IMR-90 (cell line): ENCODE data around the gene EVA1C. TPM values are rescaled to one million over a fixed set of nuclear protein-coding genes. Genes with fewer than 3 reads are reported as not detected.
A peak's percentile ranks its signal among the peaks of the same experiment; 100 is the strongest.
"Not testable (repeated sequence)": the region's sequence is repeated elsewhere in the genome, so short reads cannot be mapped to it uniquely, and the experiment has no call there.

Source experiments
- ATAC-seq: fragments of 200-7000 bp; cut with Tn5 transposase; 2 replicates; pipeline ENCODE4 v1.9.1; 2020; ENCODE audit warnings: low read depth, mild to moderate bottlenecking, moderate library complexity
- BruUV-seq: library from RNA; stranded (reverse); fragments of 400-500 nt; replicated peaks from 2 replicates; lab custom pipeline; 2021; lab: Mats Ljungman, UMichigan
- CTCF ChIA-PET: fragments of 300-600 bp; formaldehyde crosslinking; extraction: SDS; loops from one replicate; lab custom pipeline; 2021; ENCODE audit warnings: antibody characterized with exemption; lab: Yijun Ruan, JAX
- POLR2A ChIA-PET: fragments of 300-600 bp; sonication (Branson Sonifier 250); formaldehyde crosslinking; loops from one replicate; lab custom pipeline; 2022; ENCODE audit warnings: antibody characterized with exemption; ENCODE audit not compliant: unreplicated experiment; lab: Charles Lee
- DNase-seq: peaks from one replicate; pipeline ENCODE4 v3.0.0; 2013
- H2AFZ ChIP-seq: replicated peaks from 2 replicates; pipeline ENCODE3; 2013; ENCODE audit warnings: low read length, mild to moderate bottlenecking; ENCODE audit not compliant: poor library complexity
- H2AK5ac ChIP-seq: 2 replicates; pipeline ENCODE4 v1.6.1; 2013; ENCODE audit warnings: low read depth, low read length, inconsistent platforms
- H2AK9ac ChIP-seq: replicated peaks from 2 replicates; pipeline ENCODE3; 2013; ENCODE audit warnings: mild to moderate bottlenecking, low read depth, low read length, moderate library complexity; ENCODE audit not compliant: poor library complexity
- H2BK120ac ChIP-seq: 2 replicates; pipeline ENCODE4 v1.6.1; 2013; ENCODE audit warnings: low read depth, low read length, inconsistent platforms
- H2BK15ac ChIP-seq: 3 replicates; pipeline ENCODE4 v1.6.1; 2013; ENCODE audit warnings: low read depth, low read length, inconsistent platforms
- H2BK20ac ChIP-seq: 2 replicates; pipeline ENCODE4 v1.6.1; 2013; ENCODE audit warnings: low read depth, mild to moderate bottlenecking, inconsistent platforms, low read length, moderate library complexity
- H2BK5ac ChIP-seq: 2 replicates; pipeline ENCODE4 v1.6.1; 2013; ENCODE audit warnings: mild to moderate bottlenecking, low read depth, low read length, inconsistent platforms; ENCODE audit not compliant: poor library complexity, severe bottlenecking
- H3K14ac ChIP-seq: replicated peaks from 2 replicates; pipeline ENCODE4 v1.6.1; 2013; ENCODE audit warnings: low read depth, low read length, inconsistent platforms
- H3K18ac ChIP-seq: 2 replicates; pipeline ENCODE4 v1.6.1; 2013; ENCODE audit warnings: low read depth, low read length, control low read depth
- H3K23ac ChIP-seq: 2 replicates; pipeline ENCODE4 v1.6.1; 2013; ENCODE audit warnings: low read depth, low read length, inconsistent platforms
- H3K27ac ChIP-seq: 2 replicates; pipeline ENCODE4 v1.5.1; 2013; ENCODE audit warnings: mild to moderate bottlenecking, control low read depth, low read length; ENCODE audit not compliant: insufficient read depth
- H3K27me3 ChIP-seq: 2 replicates; pipeline ENCODE4 v1.6.1; 2013; ENCODE audit warnings: low read length; ENCODE audit not compliant: control insufficient read depth, insufficient read depth
- H3K36me3 ChIP-seq: 2 replicates; pipeline ENCODE4 v1.6.1; 2013; ENCODE audit warnings: low read length, mixed read lengths; ENCODE audit not compliant: control insufficient read depth, insufficient read depth
- H3K4ac ChIP-seq: 2 replicates; pipeline ENCODE4 v1.6.1; 2013; ENCODE audit warnings: low read depth, low read length, inconsistent platforms
- H3K4me1 ChIP-seq: 2 replicates; pipeline ENCODE4 v1.6.1; 2013; ENCODE audit warnings: low read length, mixed read lengths; ENCODE audit not compliant: control insufficient read depth, insufficient read depth
- H3K4me2 ChIP-seq: 2 replicates; pipeline ENCODE4 v1.6.1; 2013; ENCODE audit warnings: low read depth, mild to moderate bottlenecking, control low read depth, low read length, moderate library complexity
- H3K4me3 ChIP-seq: 2 replicates; pipeline ENCODE4 v1.5.1; 2013; ENCODE audit warnings: low read depth, mild to moderate bottlenecking, control low read depth, low read length, moderate library complexity; ENCODE audit not compliant: insufficient read depth
- H3K56ac ChIP-seq: 2 replicates; pipeline ENCODE4 v1.6.1; 2013; ENCODE audit warnings: low read length, inconsistent platforms; ENCODE audit not compliant: insufficient read depth; ENCODE audit errors: extremely low read depth
- H3K79me1 ChIP-seq, 2 experiments: 2 replicates each; pipeline ENCODE4 v1.6.1; 2013; ENCODE audit warnings: low read length in 2 of 2, inconsistent platforms in 1 of 2, low read depth in 1 of 2
- H3K9ac ChIP-seq: 2 replicates; pipeline ENCODE4 v1.6.1; 2013; ENCODE audit warnings: low read depth, low read length, control low read depth
- H3K9me1 ChIP-seq: 2 replicates; pipeline ENCODE4 v1.6.1; 2013; ENCODE audit warnings: low read length, inconsistent platforms; ENCODE audit not compliant: insufficient read depth
- H3K9me3 ChIP-seq: 2 replicates; pipeline ENCODE4 v1.6.1; 2013; ENCODE audit warnings: low read length; ENCODE audit not compliant: control insufficient read depth, insufficient read depth
- H4K20me1 ChIP-seq: 2 replicates; pipeline ENCODE4 v1.6.1; 2013; ENCODE audit warnings: low read length, inconsistent platforms; ENCODE audit not compliant: insufficient read depth
- H4K5ac ChIP-seq: 2 replicates; pipeline ENCODE4 v1.6.1; 2013; ENCODE audit warnings: mild to moderate bottlenecking, low read depth, low read length, control low read depth
- H4K8ac ChIP-seq, 2 experiments: 2 replicates each; pipeline ENCODE4 v1.6.1; 2013; ENCODE audit warnings: low read depth in 2 of 2, low read length in 2 of 2, control low read depth in 1 of 2, inconsistent platforms in 1 of 2
- H4K91ac ChIP-seq: 2 replicates; pipeline ENCODE4 v1.6.1; 2013; ENCODE audit warnings: low read depth, low read length, inconsistent platforms; ENCODE audit not compliant: insufficient read depth
- CTCF ChIP-seq: conservative IDR thresholded peaks from 2 replicates; pipeline ENCODE4 v1.5.1; 2012; ENCODE audit warnings: mild to moderate bottlenecking, low read depth, low read length, improper control_type of control experiment
- RCOR1 ChIP-seq: IDR thresholded peaks from 2 replicates; pipeline ENCODE4 v1.6.1; 2012; ENCODE audit warnings: mild to moderate bottlenecking, low read length, improper control_type of control experiment; ENCODE audit not compliant: insufficient replicate concordance
- WGBS, 2 experiments: methylation state at CpG; one replicate each; pipeline versions ENCODE4 v1.1.5 to v1.1.7; 2013; ENCODE audit warnings: missing lambda C conversion rate in 2 of 2; ENCODE audit not compliant: insufficient read length in 1 of 2; ENCODE audit errors: extremely low coverage in 2 of 2; 5-methylcytosine and 5-hydroxymethylcytosine counted together
- dilution Hi-C: fragments of 300-500 bp; cut with HindIII; formaldehyde crosslinking; loops from one replicate; pipeline ENCODE4 v1.14.3; 2018; ENCODE audit warnings: low sequenced_read_pairs; ENCODE audit not compliant: unreplicated experiment
- in situ Hi-C: fragments of 300-500 bp; cut with MboI; formaldehyde crosslinking; loops from 3 replicates; pipeline ENCODE4 v1.14.3; 2019; ENCODE audit warnings: low sequenced_read_pairs, inconsistent platforms, mixed read lengths
- intact Hi-C: fragments of 100-400 bp; cut with micrococcal nuclease; formaldehyde crosslinking; loops from 2 replicates; pipeline ENCODE4 v1.10.0; 2022
- polyA plus RNA-seq, 3 experiments: library from polyadenylated mRNA; depleted of rRNA; stranded (reverse); fragments of >200 nt; gene quantifications; 2 replicates each; pipeline ENCODE4 v1.2.3, GENCODE V29; 2012; ENCODE audit warnings: low replicate concordance in 1 of 3
- total RNA-seq: library from RNA; depleted of rRNA; stranded (reverse); fragments of >200 nt; gene quantifications from 2 replicates; pipeline ENCODE4 v1.2.3, GENCODE V29; 2012

The EVA1C gene
- total and polyA plus RNA-seq, 2 of the 4 experiments (the other 2 are of a cell fraction) = 0.72 to 1.1 TPM

- Histone ChIP-seq H3K18ac (no peak overlapping the region), H4K5ac (no peak overlapping the region), H3K9me1 (no peaks in the 10 kb centered on the region), H3K36me3 (no peaks in the 10 kb centered on the region), H3K4ac (peak overlapping the region; percentile 40; the same call in 1 of the 2 replicates), H3K56ac (no peak overlapping the region), H2BK20ac (no peak overlapping the region), H2AK5ac (no peak overlapping the region), H2AK9ac (no peak overlapping the region), H3K9ac (no peak overlapping the region), H3K9me3 (no peaks in the 10 kb centered on the region), H3K27ac (0 out of 2 replicates have a peak overlapping the region, but pooled peaks have one; percentile 20), H3K23ac (no peak overlapping the region), H4K91ac (no peak overlapping the region), H3K27me3 (no peaks in the 10 kb centered on the region), H2BK120ac (peak overlapping the region; percentile 12; the same call in 1 of the 2 replicates), H2BK15ac (no peak overlapping the region), H4K8ac (no peak overlapping the region), H2BK5ac (peak overlapping the region; percentile 21), H3K4me1 (peaks cover 5% of the 10 kb centered on the region), H3K79me1 (no peaks in the 10 kb centered on the region), H3K14ac (peak overlapping the region; percentile 19; the same call in 1 of the 2 replicates), H3K4me3 (no peak overlapping the region), H4K20me1 (no peaks in the 10 kb centered on the region), H3K4me2 (peak overlapping the region; percentile 14; the same call in 1 of the 2 replicates), H2AFZ (peak overlapping the region; percentile 33)
- in situ Hi-C loops = no loop called here
- intact Hi-C loops = loop anchor here (10.0 kb wide), 1 partner anchor 85 kb away; the partner anchor contains the start of gene EVA1C
- POLR2A ChIA-PET = no interaction called here
- ATAC-seq (no peak), DNase-seq (peak; percentile 62)
- 33% methylated on average over 8 of the region's 14 CpGs; no CpG with 5 or more reads in 1 of the 2 experiments for WGBS, 2 experiments
- BruUV-seq = no TSS peak
- dilution Hi-C loops = no loop called here
- CTCF ChIA-PET = no interaction called here
- TF ChIP-seq RCOR1 = no peak
- TF ChIP-seq CTCF = 0 out of 2 replicates have a peak, but pooled peaks have one; percentile 5
These were observed 86.9 kb downstream of the EVA1C start for GRCh38 chr21:32499249-32500055.

- WGBS, 2 experiments = no CpG with 5 or more reads among the region's 7 CpGs
- H3K9me1 ChIP-seq, H3K27ac ChIP-seq, POLR2A ChIA-PET, H2AK5ac ChIP-seq, H4K8ac ChIP-seq, intact Hi-C loops, H2BK20ac ChIP-seq, H3K36me3 ChIP-seq, ATAC-seq, H3K9ac ChIP-seq, H4K91ac ChIP-seq, H2BK15ac ChIP-seq, H3K4me1 ChIP-seq, H4K20me1 ChIP-seq, dilution Hi-C loops, H2AK9ac ChIP-seq, CTCF ChIA-PET, in situ Hi-C loops, H3K79me1 ChIP-seq, H3K4me3 ChIP-seq, H3K4me2 ChIP-seq, H3K23ac ChIP-seq, H4K5ac ChIP-seq, H2AFZ ChIP-seq, H3K18ac ChIP-seq, BruUV-seq, H2BK5ac ChIP-seq, H3K56ac ChIP-seq, H3K4ac ChIP-seq, H3K14ac ChIP-seq, H2BK120ac ChIP-seq, DNase-seq, H3K27me3 ChIP-seq, H3K9me3 ChIP-seq: not testable (repeated sequence)
These were observed 91.1 kb downstream of the EVA1C start for GRCh38 chr21:32503641-32504040.
